Subcutaneous adipose tissue (tissue), 4 donors: ENCODE measurements around the gene HELZ. TPM values are rescaled to one million over a fixed set of nuclear protein-coding genes. Genes with fewer than 3 reads are reported as not detected.

Experiments
- CTCF ChIP-seq: fragments of 450-650 bp; IDR thresholded peaks from one replicate; pipeline ENCODE4 v1.5.1; 2016; ENCODE audit warnings: low read depth, mild to moderate bottlenecking, control low read depth, antibody characterized with exemption, moderate library complexity
- total RNA-seq, 4 donors: library from RNA; depleted of rRNA; stranded (reverse); fragments of >200 nt; gene quantifications; one replicate each; pipeline ENCODE4 v1.1.0, GENCODE V29; 2016

The HELZ gene
- total RNA-seq, 4 donors from 2014 or later = 74.5 to 83.0 (median 76.8) TPM

DNA sequence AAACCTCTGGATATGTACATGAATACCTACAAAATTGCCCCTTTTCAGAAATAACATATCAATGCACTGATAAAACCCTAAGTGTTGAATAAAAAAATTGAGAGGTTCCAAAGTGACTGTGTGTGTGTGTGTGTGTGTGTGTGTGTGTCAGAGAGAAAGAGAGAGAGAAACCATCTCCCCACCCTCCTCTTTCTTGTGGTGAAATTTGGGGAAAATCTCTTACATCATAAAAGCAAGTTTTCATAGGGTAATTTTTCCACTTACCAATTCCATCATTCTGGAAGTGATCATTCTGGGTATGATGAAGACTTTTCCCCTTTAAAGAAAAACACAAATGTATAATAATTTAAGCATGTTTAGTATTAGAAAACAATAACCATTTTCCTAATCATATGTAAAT, 121.3 kb downstream of the HELZ start:
- no peak for TF ChIP-seq CTCF

- no peak for TF ChIP-seq CTCF
These were observed 123.6 kb downstream of the HELZ start for GRCh38 chr17:67121316-67121891.

DNA sequence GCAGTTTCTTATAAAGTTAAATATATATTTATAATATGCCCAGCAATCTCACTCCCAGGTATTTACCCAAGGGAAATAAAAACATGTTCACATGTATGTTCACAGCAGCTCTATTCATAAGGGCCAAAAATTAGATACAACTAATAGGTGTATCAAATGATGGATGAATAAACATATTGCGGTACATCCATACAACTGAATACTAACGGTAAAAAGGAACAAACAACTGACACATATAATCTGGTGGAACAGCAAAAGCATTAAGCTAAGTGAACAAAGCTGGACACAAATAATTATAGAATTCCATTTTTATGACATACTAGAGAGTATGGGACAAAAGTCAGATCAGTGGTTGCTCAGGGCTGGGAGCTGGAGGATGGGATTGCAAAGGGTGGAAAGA, 125.9 kb downstream of the HELZ start:
- TF ChIP-seq CTCF = no peak

DNA sequence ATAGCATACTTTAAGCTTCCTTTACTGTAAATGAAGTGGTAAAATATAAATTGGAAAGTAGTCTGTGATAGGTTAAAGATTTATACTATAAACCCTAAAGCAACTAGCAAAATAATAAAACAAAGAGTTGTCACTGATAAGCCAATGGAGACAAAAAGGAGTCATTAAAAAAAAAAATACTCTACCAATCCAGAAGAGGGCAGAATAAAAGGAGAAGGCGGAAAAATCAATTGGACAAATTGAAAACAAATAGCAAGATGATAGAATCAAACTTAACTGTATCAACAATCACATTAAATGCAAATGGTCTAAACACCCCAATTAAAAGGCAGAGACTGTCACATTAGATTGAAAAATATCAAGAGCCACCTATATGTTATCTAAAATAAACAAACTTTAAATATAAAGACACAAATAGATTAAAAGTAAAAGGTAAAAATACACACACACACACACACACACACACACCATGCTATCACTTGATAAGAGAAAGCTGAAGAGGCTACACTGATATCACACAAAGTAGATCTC, 128.9 kb downstream of the HELZ start:
- no peak for TF ChIP-seq CTCF

DNA sequence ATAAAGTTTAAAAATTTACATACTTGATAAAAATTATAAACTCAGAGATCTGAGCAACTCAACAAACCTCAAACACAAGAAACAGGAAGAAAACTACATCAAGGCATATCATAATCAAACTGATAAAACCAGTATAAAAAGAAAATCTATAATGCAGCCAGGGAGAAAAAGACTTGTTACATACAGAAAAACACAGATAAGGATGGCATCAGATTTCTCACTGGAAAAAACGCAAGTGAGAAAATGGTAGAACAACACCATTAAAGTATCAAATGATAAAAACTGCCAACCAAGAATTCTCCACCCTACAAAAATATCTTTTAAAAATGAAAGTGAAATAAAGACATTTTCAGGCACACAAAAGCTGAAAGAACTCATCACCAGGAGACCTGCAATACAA, 129.6 kb downstream of the HELZ start:
- no peak for TF ChIP-seq CTCF

GRCh38 chr17:67113486-67113885, 131.5 kb downstream of the HELZ start:
- TF ChIP-seq CTCF = no peak

GRCh38 chr17:67111808-67112207, 133.2 kb downstream of the HELZ start:
- no peak for TF ChIP-seq CTCF
